Adrenal gland (tissue), 5 donors: ENCODE results near the gene ECSCR.

Experiments used
- CTCF ChIP-seq, 6 experiments: fragments of 450-650 bp in 4 of 6; fragments of 200-600 bp in 2 of 6; sonication (generic) in 1 of 6; IDR thresholded peaks; 1 replicate in 5 of 6; 2 replicates in 1 of 6; pipeline versions ENCODE4 v1.5.1 to v1.8.0; 2016 to 2021; ENCODE audit warnings: antibody characterized with exemption in 6 of 6, mild to moderate bottlenecking in 2 of 6, moderate library complexity in 1 of 6
- POLR2A ChIP-seq, 2 donors: fragments of 450-650 bp; IDR thresholded peaks; one replicate each; pipeline ENCODE4 v1.6.1; 2017; ENCODE audit warnings: antibody characterized with exemption in 2 of 2, mild to moderate bottlenecking in 2 of 2, moderate library complexity in 1 of 2
- donor health status: DM: no; HTN: no; CAD: no.

- TF ChIP-seq CTCF (IDR thresholded peaks at IDR 0.05) (no peak), POLR2A (IDR thresholded peaks at IDR 0.05) (no peak)
Measured at GRCh38 chr5:139430015-139430414, 32.5 kb downstream of the ECSCR start.
